VCaP (cell line): ENCODE results near the gene GNA12.
"Not testable (repeated sequence)": the region's sequence is repeated elsewhere in the genome, so short reads cannot be mapped to it uniquely, and the experiment has no call there.

ENCODE experiments used
- H3K27ac ChIP-seq: fragments of 450-650 bp; 2 replicates; pipeline ENCODE4 v1.5.1; 2017
- TF ChIP-seq, protein P1 (sequence below): fragments of 450-650 bp; conservative IDR thresholded peaks from 2 replicates; pipeline ENCODE4 v1.5.1; 2017; ENCODE audit warnings: mild to moderate bottlenecking, moderate library complexity

The GNA12 gene

DNA sequence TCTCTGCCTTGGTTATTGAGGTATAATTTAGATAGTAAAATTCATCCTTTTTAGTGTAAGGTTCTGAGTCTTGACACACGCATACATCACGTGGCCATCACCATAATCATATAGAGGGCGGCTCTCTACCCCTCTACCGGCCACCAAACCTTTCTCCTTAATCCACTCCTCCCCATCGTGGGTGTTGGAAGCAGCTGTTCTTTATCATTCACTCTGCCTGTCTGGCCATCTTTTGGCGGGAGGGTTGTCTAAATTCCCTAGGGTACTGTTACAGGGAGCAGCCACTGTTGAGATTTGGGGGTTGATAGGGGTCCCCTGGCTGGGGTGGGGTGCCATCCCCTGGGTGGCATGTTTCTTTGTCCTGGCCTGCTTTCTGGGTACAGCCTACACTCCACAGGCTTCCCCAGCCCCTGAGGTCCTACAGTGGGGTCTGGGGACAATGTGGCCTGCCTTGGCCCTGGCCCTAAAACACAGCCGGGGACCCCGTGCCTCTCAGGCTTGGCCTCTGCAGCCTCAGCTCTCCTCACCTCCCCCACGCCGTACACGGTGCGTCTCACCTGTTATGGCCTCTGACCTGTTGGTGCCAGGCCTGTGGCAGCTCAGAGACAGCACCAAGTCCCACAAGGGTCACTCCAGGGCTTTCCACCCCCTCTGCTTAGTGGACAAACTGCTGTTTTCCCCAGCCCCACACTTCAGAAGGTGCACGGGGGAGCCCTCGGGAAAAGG lies 138.6 kb downstream of the GNA12 start:
- no peak overlapping the region for H3K27ac ChIP-seq
- TF ChIP-seq, protein P1, sequence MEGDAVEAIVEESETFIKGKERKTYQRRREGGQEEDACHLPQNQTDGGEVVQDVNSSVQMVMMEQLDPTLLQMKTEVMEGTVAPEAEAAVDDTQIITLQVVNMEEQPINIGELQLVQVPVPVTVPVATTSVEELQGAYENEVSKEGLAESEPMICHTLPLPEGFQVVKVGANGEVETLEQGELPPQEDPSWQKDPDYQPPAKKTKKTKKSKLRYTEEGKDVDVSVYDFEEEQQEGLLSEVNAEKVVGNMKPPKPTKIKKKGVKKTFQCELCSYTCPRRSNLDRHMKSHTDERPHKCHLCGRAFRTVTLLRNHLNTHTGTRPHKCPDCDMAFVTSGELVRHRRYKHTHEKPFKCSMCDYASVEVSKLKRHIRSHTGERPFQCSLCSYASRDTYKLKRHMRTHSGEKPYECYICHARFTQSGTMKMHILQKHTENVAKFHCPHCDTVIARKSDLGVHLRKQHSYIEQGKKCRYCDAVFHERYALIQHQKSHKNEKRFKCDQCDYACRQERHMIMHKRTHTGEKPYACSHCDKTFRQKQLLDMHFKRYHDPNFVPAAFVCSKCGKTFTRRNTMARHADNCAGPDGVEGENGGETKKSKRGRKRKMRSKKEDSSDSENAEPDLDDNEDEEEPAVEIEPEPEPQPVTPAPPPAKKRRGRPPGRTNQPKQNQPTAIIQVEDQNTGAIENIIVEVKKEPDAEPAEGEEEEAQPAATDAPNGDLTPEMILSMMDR = no peak

DNA sequence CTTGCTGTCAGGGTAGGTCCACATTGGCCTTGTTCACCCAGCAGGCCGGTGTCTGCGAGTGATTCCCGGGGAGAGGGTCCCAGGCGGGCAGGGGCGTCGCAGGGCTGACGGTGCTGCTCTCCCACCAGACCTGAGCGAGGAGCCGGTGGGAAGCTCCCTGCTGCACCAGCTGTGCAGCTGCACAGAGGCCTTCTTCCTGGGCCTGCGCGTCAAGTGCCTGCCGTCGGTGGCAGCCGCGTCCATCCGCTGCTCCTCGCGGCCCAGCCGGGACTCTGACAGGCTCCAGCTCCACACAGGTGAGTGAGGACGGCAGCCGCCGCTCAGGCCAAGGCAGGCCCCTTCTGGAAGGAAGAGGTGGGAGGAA lies 141.5 kb downstream of the GNA12 start:
- H3K27ac ChIP-seq = no peak overlapping the region
- TF ChIP-seq, protein P1 = no peak

- H3K27ac ChIP-seq = no peak overlapping the region
- TF ChIP-seq, protein P1 = no peak
These were observed 142.1 kb downstream of the GNA12 start for GRCh38 chr7:2701832-2702593.

GRCh38 chr7:2701424-2701823 lies 142.7 kb downstream of the GNA12 start:
- H3K27ac ChIP-seq = no peak overlapping the region
- TF ChIP-seq, protein P1 = no peak

GRCh38 chr7:2700141-2700850 lies 143.8 kb downstream of the GNA12 start:
- H3K27ac ChIP-seq = no peak overlapping the region
- TF ChIP-seq, protein P1 = no peak

DNA sequence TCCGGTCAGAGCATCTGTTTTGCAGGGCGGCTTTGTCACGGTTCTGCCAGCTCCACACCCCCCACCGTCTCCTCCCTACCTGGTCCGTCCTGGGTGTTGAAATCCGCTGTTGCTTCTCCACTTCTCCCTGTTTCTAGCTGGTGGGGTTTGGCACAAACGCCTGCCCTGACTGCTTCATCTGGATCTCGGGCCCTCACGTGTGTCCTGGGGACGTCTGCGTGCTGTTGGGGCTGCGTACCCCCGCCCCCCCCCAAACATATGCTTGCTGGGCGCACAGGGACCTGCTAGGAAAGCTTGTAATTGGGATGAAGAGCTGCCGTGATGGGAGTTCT lies 144.9 kb downstream of the GNA12 start:
- H3K27ac ChIP-seq = no peak overlapping the region
- TF ChIP-seq, protein P1 = no peak

- H3K27ac ChIP-seq = no peak overlapping the region
- TF ChIP-seq, protein P1 = no peak
These were observed 145.4 kb downstream of the GNA12 start for GRCh38 chr7:2698581-2699288.

- H3K27ac ChIP-seq = not testable (repeated sequence)
These were observed 150.0 kb downstream of the GNA12 start for GRCh38 chr7:2694122-2694436.

DNA sequence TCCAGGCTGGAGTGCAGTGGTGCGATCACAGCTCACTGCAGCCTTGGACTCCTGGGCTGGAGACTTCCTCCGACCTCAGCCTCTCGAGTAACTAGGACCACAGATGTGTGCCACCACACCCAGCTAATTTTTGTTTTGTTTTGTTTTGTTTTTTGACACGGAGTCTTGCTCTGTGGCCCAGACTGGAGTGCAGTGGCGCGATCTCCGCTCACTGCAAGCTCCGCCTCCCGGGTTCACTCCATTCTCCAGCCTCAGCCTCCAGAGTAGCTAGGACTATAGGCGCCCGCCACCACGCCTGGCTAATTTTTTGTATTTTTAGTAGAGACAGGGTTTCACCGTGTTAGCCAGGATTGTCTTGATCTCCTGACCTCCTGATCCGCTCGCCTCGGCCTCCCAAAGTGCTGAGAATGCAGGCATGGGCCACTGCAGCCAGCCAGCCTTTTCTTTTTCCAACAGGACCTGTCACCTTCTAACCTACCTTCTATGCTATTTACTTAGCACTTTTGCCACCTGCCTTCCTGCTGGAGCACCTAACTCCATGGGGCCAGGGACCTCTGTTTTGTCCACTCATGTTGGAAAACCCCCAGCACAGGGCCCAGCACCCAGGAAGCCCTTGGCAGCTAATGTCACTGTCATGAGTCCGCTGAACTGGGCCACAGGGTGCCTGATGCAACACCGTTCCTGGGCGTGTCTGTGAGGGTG lies 150.5 kb downstream of the GNA12 start:
- H3K27ac ChIP-seq = not testable (repeated sequence)
